SK-N-SH (cell line): Measurements from ENCODE around the gene SENP5.

Experiments
- EP300 ChIP-seq, 2 experiments: IDR thresholded peaks; 2 replicates each; pipeline versions ENCODE4 v1.4.0 to v1.6.1; 2012; ENCODE audit warnings: borderline replicate concordance in 1 of 2, low read depth in 1 of 2, low read length in 1 of 2
- TAF1 ChIP-seq: IDR thresholded peaks from 2 replicates; pipeline ENCODE4 v1.6.1; 2012; ENCODE audit warnings: low read depth, mild to moderate bottlenecking, low read length, moderate library complexity, borderline replicate concordance
- TF ChIP-seq, protein P1 (sequence below): fragments of 200-600 bp; sonication (generic); IDR thresholded peaks from 2 replicates; pipeline ENCODE4 v1.6.1; 2017; ENCODE audit warnings: antibody characterized with exemption, mild to moderate bottlenecking, moderate library complexity
- TF ChIP-seq, protein P2 (sequence below): IDR thresholded peaks from 2 replicates; pipeline ENCODE4 v1.4.0; 2012; ENCODE audit warnings: low read depth

DNA sequence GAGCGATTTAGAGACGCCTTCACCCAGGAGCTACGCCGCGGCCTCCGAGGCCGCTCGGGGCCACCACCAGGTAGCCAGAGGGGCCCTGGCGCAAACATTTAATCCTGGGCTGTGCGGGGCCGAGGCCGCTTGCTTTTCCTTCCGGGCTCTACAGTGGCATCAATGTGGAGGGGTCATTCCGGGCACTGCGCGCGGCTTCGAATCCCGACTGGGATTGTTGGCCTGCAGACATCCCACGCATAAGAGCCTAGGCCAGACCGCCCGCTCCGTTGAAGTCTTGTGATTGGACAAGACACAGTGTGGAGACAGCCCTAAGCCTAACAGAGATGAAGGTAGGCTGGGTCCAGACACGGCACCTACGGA is 75.2 kb downstream of the SENP5 start:
- TF ChIP-seq, protein P1, sequence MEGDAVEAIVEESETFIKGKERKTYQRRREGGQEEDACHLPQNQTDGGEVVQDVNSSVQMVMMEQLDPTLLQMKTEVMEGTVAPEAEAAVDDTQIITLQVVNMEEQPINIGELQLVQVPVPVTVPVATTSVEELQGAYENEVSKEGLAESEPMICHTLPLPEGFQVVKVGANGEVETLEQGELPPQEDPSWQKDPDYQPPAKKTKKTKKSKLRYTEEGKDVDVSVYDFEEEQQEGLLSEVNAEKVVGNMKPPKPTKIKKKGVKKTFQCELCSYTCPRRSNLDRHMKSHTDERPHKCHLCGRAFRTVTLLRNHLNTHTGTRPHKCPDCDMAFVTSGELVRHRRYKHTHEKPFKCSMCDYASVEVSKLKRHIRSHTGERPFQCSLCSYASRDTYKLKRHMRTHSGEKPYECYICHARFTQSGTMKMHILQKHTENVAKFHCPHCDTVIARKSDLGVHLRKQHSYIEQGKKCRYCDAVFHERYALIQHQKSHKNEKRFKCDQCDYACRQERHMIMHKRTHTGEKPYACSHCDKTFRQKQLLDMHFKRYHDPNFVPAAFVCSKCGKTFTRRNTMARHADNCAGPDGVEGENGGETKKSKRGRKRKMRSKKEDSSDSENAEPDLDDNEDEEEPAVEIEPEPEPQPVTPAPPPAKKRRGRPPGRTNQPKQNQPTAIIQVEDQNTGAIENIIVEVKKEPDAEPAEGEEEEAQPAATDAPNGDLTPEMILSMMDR: no peak
- TF ChIP-seq EP300 (IDR thresholded peaks at IDR 0.05; ENCODE audit: borderline replicate concordance in 1 of 2, low read depth in 1 of 2, low read length in 1 of 2): no peak
- TF ChIP-seq, protein P2, sequence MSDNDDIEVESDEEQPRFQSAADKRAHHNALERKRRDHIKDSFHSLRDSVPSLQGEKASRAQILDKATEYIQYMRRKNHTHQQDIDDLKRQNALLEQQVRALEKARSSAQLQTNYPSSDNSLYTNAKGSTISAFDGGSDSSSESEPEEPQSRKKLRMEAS: no peak
- no peak for TF ChIP-seq TAF1
